Stimulated activated CD8-positive, alpha-beta memory T cell treated with anti-CD3 and anti-CD28 coated beads, Interleukin-2, amount 100 ng/mL, for 1 hour (primary cell): Measurements from ENCODE around the gene ZNF765.
"Not testable (repeated sequence)": the region's sequence is repeated elsewhere in the genome, so short reads cannot be mapped to it uniquely, and the experiment has no call there.

ENCODE experiments used
- DNase-seq, 2 donors: peaks; one replicate each; pipeline ENCODE4 v3.0.0-alpha.2; 2020; ENCODE audit warnings: low read depth in 2 of 2

The ZNF765 gene

DNA sequence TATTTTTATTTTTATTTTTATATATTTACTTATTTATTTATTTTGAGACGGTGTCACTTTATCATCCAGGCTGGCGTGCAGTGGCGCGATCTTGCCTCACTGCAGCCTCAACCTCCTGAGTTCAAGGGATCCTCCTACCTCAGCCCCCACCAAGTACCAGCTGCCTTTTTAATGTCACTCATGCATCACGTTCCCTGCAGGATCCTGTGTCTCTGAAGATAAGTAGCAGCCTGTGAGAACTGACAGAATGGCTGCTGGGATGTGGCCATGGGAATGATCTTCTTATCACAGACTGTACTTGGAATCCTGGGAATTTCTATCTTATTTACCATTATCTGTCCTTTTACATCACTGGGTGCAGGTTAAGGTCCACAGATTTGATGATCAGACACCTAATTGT is 27.6 kb downstream of the ZNF765 start:
- DNase-seq: no peak

DNA sequence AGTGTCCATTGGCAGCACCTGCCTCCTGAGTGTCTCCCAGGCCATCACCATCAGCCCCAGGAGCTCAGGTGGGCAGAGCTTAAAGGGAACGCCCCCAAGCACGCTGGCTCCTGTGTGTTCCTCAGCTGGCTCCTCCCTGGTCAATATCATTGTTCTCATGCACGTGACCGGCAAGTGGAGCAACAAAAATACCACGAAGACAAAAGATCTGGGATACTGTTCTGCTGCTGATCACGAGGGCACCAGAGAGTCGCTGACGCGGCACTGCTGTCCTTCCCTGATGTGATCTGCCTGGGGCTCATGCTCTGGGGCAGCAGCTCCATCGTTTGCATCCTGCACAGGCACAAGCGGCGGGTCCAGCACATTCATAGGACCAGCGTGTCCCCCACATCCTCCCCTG is 28.1 kb downstream of the ZNF765 start:
- not testable (repeated sequence) for DNase-seq

DNA sequence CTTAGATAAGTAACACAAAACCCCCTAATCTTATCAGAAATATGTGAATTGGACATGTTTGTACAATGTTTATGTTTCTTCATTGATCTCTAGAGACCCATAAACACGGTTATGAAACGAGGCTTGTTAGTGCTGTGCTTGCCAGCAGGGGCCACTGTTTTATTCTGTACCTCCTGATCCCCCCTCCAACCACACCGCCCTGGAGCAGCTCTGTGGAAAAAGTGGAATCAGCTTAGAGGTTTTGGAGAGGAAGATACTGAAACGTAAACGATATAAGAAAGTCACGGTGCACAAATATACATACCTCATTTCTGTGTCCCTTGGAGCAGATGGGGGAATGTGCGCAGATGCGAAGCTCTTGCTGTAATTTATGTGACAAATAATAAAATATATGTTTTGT is 28.7 kb downstream of the ZNF765 start:
- DNase-seq: not testable (repeated sequence)

DNA sequence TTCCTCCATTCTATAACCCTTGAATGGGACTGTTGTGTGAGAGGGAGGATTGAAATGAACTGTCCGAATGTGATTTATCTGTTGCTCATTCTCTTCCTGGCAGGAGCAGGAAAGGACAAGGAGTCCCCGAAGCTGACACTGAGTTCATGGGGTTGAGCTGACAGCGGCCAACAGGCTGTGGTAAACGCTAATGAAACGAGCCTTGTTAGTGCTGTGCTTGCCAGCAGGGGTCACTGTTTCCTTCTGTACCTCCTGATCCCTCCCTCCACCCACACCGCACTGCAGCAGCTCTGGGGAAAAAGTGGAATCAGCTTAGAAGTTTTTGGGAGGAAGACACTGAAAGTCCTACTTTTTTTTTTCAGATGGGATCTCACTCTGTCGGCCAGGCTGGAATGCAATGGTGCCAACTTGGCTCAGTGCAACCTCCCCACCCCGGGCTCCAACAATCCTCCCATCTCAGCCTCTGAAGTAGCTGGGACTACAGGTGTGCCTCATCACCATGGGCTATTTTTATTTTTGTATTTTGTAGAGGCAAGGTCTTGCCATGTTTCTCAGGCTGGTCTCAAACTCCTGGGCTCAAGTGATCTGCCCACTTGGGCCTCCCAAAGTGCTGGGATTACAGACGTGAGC is 30.1 kb downstream of the ZNF765 start:
- peak; percentile 34 to 55 for DNase-seq

DNA sequence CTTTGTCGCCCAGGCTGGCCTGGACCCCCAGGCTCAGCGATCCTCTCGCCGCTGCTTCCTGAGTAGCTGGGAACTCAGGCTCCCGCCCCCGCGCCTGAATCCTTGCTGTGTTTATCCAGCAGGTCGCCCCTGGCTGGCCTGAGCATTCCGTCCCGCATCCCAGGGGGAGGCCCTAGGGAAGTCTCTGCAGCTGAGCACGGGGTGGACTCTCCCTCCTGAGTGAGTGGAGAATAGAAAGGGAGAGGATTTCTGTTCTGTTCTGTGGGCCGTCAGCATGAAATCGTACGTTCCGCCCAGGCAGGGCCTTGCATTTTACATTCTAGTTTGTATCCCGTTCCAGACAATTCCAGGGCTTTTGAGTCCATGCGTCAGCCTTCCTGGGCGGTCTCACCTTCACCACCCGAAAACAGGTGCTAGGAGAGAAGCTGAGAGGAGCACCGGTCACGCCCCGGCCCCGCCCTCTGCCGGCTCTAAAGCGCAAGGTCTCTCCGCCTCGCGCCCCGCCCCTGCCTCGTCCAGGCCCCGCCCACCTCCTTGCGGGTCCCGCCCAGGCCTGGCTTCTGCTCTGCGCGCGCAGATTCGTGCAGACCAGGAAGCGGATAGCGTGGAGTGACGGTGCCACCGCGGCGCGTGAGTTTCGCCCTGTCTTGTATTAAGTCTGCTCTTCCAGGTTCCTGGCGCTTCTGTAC is 36.6 kb downstream of the ZNF765 start, which contains the start of gene ZNF761:
TSS of gene ZNF761 (plus strand) at position 586 of the 689 bp plus-strand sequence. CDS start 15,285 bp downstream, outside the sequence.
- peak; percentile 96 to 97 for DNase-seq

DNA sequence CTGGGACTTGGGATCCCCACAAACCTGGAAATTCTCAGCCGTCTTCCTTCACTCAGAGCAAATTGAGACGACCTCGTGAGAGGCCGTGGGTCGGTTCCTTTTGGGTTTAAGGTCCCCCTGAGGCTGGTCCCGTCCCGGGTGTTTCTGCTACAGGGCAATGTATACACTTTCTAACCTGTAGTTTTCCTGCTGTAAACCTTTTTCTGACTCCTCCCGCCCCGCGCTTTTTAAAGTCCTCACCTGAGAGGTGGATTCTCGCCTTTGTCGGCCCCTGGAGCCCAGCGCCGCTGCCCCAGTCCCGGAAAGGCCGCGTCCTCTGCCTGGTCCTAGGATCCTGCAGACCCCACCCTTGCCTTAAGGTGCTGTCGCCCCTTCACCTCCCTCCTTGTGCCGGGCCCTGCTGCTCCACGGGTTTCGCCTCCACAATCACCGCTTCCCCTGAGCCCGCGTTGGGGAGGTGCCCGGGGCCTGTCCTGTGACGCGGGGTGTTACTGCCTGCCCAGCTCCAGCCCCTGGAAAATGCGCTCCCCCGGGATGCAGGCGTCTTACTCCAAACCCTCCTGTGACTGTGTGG is 37.2 kb downstream of the ZNF765 start:
- no peak for DNase-seq

DNA sequence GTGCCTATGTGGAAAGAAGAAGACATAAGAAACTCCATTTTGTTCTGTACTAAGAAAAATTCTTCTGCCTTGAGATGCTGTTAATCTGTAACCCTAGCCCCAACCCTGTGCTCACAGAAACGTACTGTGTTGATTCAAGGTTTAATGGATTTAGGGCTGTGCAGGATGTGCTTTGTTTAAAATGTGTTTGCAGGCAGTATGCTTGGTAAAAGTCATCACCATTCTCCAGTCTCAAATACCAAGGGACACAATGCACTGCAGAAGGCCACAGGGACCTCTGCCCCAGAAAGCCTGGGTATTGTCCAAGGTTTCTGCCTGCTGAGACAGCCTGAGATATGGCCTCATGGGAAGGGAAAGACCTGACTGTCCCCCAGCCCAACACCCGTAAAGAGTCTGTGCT is 48.9 kb downstream of the ZNF765 start:
- not testable (repeated sequence) for DNase-seq

DNA sequence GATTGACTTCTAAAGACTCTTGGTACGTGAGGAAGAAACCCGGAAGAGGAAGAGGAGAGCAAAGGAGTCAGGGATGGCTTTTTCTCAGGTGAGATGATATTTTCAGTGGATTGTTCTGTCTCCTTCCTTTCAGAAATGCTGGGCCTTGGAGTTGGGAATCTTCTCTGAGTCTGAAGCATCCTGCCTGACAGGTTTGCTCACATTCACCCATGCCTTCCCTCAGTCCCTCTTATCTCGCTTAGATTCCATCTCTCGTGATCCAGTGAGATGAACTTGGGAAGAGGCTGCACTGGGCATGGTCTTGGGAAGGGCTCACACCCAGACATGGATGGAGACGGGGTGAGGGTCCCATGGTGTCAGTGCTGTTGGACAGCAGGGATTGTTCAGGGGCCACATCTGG is 52.2 kb downstream of the ZNF765 start:
- DNase-seq: not testable (repeated sequence)

DNA sequence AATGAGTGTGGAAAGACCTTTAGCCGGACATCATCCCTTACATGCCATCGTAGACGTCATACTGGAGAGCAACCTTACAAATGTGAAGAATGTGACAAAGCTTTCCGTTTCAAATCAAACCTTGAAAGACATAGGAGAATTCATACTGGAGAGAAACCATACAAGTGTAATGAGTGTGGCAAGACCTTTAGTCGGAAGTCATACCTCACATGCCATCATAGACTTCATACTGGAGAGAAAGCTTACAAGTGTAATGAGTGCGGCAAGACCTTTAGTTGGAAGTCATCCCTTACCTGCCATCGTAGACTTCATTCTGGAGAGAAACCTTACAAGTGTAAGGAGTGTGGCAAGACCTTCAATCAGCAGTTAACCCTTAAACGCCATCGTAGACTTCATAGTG is 60.9 kb downstream of the ZNF765 start:
- DNase-seq: no peak

DNA sequence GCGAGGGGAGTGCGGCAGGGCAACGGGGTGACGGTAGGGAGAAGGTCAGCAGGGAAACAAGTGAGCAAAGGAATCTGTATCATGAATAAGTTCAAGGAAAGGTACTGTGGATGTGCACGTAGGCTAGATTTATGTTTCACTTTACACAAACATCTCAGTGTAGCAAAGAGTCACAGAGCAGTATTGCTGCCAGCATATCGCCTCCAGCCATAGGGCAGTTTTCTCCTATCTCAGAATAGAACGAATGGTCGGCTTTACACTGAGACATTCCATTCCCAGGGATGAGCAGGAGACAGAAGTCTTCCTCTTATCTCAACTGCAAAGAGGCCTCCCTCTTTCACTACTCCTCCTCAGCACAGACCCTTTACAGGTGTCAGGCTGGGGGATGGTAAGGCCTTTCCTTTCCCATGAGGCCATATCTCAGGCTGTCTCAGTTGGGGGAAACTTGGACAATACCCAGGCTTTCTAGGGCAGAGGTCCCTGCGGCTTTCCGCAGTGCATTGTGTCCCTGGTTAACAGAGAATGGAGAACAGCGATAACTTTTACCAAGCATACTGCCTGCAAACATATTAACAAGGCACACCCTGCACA is 65.3 kb downstream of the ZNF765 start:
- not testable (repeated sequence) for DNase-seq

DNA sequence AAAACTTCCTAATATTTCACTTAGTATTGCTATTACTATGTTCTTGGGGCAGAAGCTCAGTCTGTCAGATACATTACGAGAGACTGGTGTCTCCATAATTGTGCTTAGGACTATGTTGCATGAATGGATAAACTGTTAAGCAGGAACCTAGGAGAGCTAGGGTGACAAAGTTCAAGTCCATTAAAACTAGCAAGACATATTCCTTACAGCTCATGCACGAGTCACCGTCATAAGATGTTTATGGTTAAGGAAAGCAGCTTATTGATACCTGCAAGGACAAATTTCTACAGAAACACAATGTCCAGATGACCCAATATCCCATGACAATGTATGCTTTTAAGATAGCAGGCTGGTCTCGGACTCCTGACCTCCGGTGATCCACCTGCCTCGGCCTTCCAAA is 66.9 kb downstream of the ZNF765 start:
- no peak for DNase-seq

DNA sequence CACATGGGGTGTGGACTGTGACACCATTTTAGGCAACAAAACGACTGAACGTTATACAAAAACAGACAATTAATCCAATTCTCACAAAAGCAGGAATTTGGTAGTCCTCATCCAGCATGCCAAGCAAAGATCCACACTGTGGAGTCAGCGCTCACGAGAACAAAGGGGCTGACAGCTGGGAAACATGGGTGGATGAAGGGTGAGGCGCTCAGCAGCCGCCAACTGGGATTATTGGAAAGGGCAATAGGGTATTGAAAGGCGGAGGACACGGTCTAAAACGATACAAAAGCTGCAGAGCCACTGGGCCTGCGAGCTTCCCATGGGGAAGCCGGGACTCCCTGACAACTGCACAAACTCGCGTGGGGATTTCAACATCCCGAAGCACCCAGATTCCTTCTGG is 67.9 kb downstream of the ZNF765 start:
- no peak for DNase-seq

DNA sequence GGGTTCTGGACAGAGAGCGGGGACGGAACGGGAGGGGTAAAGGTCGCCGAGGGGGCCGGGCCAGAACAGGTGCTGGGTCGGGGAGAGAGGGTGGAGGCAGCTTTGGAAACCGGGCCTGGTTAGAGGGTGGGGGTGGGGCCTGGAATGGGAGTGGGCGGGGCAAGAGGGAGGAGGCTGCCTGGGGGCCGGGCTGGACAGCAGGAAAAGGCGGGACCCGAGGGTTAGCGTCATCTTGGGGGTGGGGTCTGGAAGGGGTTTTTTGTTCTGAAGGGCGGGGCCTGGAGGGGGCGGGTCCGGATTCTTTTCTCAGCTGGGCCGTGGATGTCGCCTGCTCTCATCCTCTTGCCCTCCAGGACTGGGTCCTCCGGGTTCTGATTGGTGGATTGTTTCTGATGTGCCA is 68.3 kb downstream of the ZNF765 start:
- DNase-seq: no peak

DNA sequence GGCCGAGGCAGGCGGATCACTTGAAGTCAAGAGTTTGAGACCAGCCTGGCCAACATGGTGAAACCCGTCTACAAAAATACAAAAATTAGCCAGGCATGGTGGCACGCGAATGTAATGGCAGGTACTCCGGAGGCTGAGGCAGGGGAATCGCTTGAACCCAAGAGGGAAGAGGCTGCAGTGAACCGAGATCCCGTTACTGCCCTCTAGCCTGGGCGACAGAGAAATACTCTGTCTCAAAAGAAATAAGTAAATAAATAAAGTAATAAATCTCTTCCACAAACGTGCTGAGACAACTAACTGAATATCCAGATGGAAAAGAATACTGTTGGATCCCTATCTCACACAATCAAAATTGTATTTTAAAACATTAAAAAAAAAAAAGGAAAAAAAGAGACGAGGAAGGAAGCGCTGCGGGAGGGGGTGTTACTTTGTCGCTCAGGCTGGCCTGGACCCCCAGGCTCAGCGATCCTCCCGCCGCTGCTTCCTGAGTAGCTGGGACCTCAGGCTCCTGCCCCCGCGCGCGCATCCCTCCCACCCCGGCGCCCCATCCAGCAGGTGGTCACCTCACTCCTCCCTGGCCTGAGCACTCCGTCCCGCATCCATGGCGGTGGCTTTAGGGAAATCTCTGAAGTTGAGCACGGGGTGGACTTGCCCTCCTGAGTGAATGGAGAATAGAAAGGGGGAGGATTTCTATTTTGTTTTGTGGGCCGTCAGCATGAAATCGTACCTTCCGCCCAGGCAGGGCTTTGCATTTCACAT is 72.0 kb downstream of the ZNF765 start:
- DNase-seq: no peak

DNA sequence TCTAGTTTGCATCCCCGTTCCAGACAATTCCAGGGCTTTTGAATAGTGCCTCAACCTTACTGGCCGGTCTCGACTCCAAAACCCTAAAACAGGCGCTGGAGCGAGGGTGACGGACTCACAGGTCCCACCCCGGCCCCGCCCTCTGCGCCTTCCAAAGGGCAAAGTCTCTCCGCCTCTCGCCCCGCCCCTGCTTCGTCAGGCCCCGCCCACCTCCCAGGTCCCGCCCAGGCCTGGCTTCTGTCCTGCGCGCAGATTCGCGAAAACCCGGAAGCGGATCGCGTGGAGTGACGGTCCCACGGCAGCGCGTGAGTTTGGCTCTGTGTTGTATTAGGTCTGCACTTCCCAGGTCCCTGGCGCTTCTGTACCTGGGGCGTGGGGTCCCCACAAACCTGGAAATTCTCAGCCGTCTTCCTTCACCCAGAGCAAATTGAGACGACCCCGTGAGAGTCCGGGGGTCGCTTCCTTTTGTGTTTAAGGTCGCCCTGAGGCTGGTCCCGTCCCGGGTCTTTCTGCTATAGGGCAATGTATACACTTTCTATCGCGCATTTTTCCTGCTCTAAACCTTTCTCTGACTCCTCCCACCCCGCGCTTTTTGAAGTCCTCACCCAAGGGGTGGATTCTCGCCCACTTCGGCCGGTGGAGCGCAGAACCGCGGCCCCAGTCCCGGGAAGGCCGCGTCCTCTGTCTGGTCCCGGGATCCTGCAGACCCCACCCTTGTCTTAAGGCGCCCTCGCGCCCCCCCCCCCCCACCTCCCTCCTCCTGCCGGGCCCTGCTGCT is 72.7 kb downstream of the ZNF765 start, which contains the start of gene ZNF813:
TSS of gene ZNF813 (plus strand) at position 249 of the 778 bp plus-strand sequence. CDS start 16,090 bp downstream, outside the sequence.
- peak; percentile 94 to 96 for DNase-seq

DNA sequence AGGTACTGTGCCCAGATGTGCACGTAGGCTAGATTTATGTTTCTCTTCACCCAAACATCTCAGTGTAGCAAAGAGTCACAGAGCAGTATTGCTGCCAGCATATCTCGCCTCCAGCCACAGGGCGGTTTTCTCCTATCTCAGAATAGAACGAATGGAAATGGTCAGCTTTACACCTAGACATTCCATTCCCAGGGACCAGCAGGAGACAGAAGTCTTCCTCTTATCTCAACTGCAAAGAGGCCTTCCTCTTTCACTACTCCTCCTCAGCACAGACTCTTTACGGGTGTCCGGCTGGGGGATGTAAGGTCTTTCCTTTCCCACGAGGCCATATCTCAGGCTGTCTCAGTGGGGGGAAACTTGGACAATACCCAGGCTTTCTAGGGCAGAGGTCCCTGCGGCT is 73.7 kb downstream of the ZNF765 start:
- DNase-seq: not testable (repeated sequence)

DNA sequence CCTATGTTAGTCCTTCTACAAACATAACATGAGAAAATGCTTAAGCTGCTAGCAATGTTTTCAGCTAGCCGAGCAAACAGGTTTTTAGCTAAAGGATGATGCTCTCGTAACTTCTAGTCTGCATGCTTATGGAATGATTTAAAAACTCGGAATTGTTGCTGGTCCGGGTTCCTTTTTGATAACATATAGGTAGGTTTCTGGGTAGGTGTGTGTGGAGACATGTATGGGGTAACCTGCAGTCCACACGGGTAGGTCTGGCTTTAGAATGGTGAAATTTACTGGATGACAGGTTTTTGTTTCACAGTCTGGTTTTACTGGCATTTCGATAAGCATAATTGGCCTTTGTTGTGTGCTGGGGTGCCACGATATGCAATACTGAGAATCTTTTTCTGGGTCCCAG is 77.0 kb downstream of the ZNF765 start:
- DNase-seq: no peak

DNA sequence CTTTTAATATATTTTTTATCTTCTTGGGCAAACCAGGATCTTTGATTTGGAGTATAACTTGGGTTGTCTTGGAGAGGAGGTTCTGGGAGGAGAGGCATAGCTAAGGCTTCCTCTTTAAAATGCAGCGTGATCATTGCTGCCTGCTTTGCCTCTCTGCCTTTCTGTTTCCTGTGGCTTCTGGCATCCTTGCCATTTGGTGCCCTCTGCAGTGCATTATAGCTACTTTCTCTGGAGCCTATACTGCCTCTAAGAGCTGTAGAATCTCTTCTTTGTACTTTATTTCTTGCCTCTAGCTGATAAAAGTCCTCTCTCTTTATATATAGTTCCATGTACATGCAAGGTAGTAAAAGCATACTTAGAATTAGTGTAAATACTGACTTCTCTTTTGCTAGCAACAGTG is 79.9 kb downstream of the ZNF765 start:
- not testable (repeated sequence) for DNase-seq

DNA sequence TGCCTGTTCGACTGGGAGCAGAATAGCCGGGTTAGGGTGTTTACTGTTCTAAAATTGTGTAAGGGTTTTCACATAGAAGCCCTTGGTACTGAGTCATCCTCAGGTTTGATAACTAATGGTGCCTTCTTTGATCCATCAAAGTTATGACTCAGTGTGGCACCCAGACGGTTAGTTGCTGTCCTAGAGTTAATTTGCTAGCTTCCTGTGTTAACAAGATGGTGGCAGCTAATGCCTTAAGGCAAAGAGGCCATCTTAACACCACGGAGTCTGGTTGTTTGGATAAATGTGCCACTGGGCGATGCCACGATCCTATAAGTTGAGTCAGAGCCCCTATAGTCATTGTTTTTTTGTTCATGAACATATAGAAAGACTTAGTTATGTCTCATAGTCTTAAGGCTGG is 80.5 kb downstream of the ZNF765 start:
- DNase-seq: not testable (repeated sequence)
